ENCODE measurements around the gene HNRNPR.
A peak's percentile ranks its signal among the peaks of the same experiment; 100 is the strongest.

The HNRNPR gene

DNA sequence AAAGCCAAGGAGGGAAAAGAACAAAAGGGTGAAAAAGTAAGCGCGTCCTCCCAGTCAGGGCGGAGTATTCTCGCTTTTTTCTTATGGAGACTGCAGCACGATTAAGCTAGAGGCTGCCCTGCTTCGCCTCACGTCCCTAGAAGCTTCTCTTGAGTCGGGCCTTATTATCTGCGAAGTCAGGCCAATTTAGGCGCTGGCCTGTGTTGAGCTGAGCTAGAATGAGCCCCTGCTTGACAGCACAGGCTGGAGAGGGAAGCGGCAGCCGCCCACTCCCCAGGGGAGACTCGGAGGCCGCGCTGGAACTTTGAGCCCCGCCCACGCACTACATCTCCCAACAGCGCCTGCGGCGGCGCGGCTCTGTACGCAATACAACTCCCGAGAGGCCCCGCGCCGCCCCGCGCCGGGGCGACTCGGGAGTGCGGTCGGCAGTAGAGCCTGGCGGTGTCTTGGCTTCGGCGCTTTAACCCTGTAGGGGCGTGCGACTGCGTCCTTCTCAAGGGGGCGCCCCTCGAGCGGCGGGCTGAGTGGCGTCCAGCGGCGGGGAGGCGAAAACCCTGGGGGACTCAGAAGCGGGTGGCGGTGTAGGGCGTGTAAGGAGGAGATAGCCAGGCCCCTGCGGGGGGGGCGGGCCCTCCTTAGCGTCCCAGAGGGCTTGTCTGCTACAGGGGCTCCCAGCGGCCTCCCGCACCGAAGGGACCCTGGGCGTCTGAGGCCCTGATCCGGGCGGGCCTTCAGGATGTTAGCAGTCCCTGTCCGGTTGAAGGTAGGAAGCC lies 24.7 kb upstream of the HNRNPR start (continued):
- TF ChIP-seq ZNF521 (tag by site-specific recombination; IDR thresholded peaks at IDR 0.05) (no peak), ZNF394 (tag by site-specific recombination; IDR thresholded peaks at IDR 0.05; ENCODE audit: borderline replicate concordance) (0 out of 2 replicates have a peak, but pooled peaks have one; percentile 31), EGR2 (tag by site-specific recombination; IDR thresholded peaks at IDR 0.05; ENCODE audit: low read depth) (peak; percentile 84), HOXD13 (CRISPR knock-in tag; IDR thresholded peaks at IDR 0.05; ENCODE audit: borderline replicate concordance) (no peak), GLIS2 (tag by site-specific recombination; IDR thresholded peaks at IDR 0.05) (peak; percentile 95), ZNF623 (tag by site-specific recombination; IDR thresholded peaks at IDR 0.05) (no peak), KLF10 (tag by site-specific recombination; IDR thresholded peaks at IDR 0.05) (peak; percentile 55; the same call in 1 of the 2 replicates), ZNF2 (tag by site-specific recombination; IDR thresholded peaks at IDR 0.05) (peak; percentile 40; the same call in 1 of the 2 replicates), ZNF704 (tag by site-specific recombination; IDR thresholded peaks at IDR 0.05) (no peak), ZNF76 (tag by site-specific recombination; IDR thresholded peaks at IDR 0.05; ENCODE audit: borderline replicate concordance, low read depth) (peak; percentile 98), MEIS1 (CRISPR knock-in tag; IDR thresholded peaks at IDR 0.05; ENCODE audit: borderline replicate concordance) (no peak), ZNF518A (tag by site-specific recombination; conservative IDR thresholded peaks at IDR 0.05; ENCODE audit: low read depth) (no peak), BCL6B (tag by site-specific recombination; IDR thresholded peaks at IDR 0.05) (no peak), ZNF16 (tag by site-specific recombination; IDR thresholded peaks at IDR 0.05; ENCODE audit: low read depth) (no peak), KLF7 (tag by site-specific recombination; IDR thresholded peaks at IDR 0.05; ENCODE audit: borderline replicate concordance) (peak; percentile 19; the same call in 1 of the 2 replicates), ZNF24 (tag by site-specific recombination; IDR thresholded peaks at IDR 0.05) (no peak; the same call in 1 of the 2 replicates), ZNF692 (tag by site-specific recombination; IDR thresholded peaks at IDR 0.05) (peak; percentile 64; the same call in 1 of the 2 replicates), KLF8 (tag by site-specific recombination; IDR thresholded peaks at IDR 0.05) (peak; percentile 93), HOXC10 (CRISPR knock-in tag; IDR thresholded peaks at IDR 0.05) (peak; percentile 18; the same call in 1 of the 2 replicates), ZNF121 (tag by site-specific recombination; IDR thresholded peaks at IDR 0.05) (no peak), GFI1B (tag by site-specific recombination; IDR thresholded peaks at IDR 0.05) (no peak), ZNF169 (tag by site-specific recombination; IDR thresholded peaks at IDR 0.05) (no peak), ZSCAN16 (tag by site-specific recombination; IDR thresholded peaks at IDR 0.05) (no peak), ZNF140 (tag by site-specific recombination; IDR thresholded peaks at IDR 0.05) (no peak), ZNF529 (tag by site-specific recombination; IDR thresholded peaks at IDR 0.05; ENCODE audit: insufficient replicate concordance) (no peak), ZNF837 (tag by site-specific recombination; IDR thresholded peaks at IDR 0.05) (no peak), ZNF335 (tag by site-specific recombination; conservative IDR thresholded peaks at IDR 0.05) (peak; percentile 99), ATF2 (tag by site-specific recombination; IDR thresholded peaks at IDR 0.05; ENCODE audit: low read depth) (no peak)
